A673 (cell line): ENCODE data around the gene SPI1. TPM values are rescaled to one million over a fixed set of nuclear protein-coding genes. Genes with fewer than 3 reads are reported as not detected.
A peak's percentile ranks its signal among the peaks of the same experiment; 100 is the strongest.

ENCODE experiments used
- BruUV-seq: library from RNA; stranded (reverse); fragments of 400-500 nt; replicated peaks from 2 replicates; lab custom pipeline; 2021; lab: Mats Ljungman, UMichigan
- CTCF ChIA-PET: fragments of 300-600 bp; sonication (Branson Sonifier 250); formaldehyde crosslinking; loops from one replicate; lab custom pipeline; 2022; ENCODE audit warnings: antibody characterized with exemption; lab: Charles Lee
- POLR2A ChIA-PET: fragments of 300-600 bp; sonication (Branson Sonifier 250); formaldehyde crosslinking; loops from one replicate; lab custom pipeline; 2022; ENCODE audit warnings: antibody characterized with exemption; ENCODE audit not compliant: low non-redundant PET; lab: Charles Lee
- DNase-seq: peaks from one replicate; pipeline ENCODE4 v3.0.0-alpha.2; 2015; ENCODE audit warnings: low spot score
- H3K27ac ChIP-seq: fragments of 200-600 bp; sonication (generic); 2 replicates; pipeline ENCODE4 v1.5.1; 2016; ENCODE audit warnings: mixed run types, low read depth, mild to moderate bottlenecking, mixed read lengths, antibody characterized with exemption, low read length; ENCODE audit not compliant: poor library complexity, severe bottlenecking
- H3K27me3 ChIP-seq: fragments of 200-600 bp; sonication (generic); replicated peaks from 2 replicates; pipeline ENCODE4 v1.6.1; 2017; ENCODE audit warnings: mixed run types, low read depth, mild to moderate bottlenecking, mixed read lengths, antibody characterized with exemption, low read length; ENCODE audit not compliant: insufficient read depth, poor library complexity
- H3K36me3 ChIP-seq: fragments of 200-600 bp; sonication (generic); 2 replicates; pipeline ENCODE4 v1.6.1; 2016; ENCODE audit warnings: mixed run types, mild to moderate bottlenecking, mixed read lengths, antibody characterized with exemption, low read length; ENCODE audit not compliant: insufficient read depth, poor library complexity, severe bottlenecking
- H3K4me1 ChIP-seq: fragments of 200-600 bp; sonication (generic); 2 replicates; pipeline ENCODE4 v1.6.1; 2017; ENCODE audit warnings: mixed run types, mild to moderate bottlenecking, mixed read lengths, antibody characterized with exemption, low read length; ENCODE audit not compliant: insufficient read depth, poor library complexity, severe bottlenecking
- H3K4me3 ChIP-seq: fragments of 200-600 bp; sonication (generic); 2 replicates; pipeline ENCODE4 v1.5.1; 2016; ENCODE audit warnings: low read depth, mixed run types, mild to moderate bottlenecking, mixed read lengths, low read length; ENCODE audit not compliant: poor library complexity, severe bottlenecking
- H3K9me3 ChIP-seq: fragments of 200-600 bp; sonication (generic); 2 replicates; pipeline ENCODE4 v1.6.1; 2016; ENCODE audit warnings: mixed run types, low read depth, mild to moderate bottlenecking, mixed read lengths, antibody characterized with exemption, low read length; ENCODE audit not compliant: poor library complexity, severe bottlenecking
- CTCF ChIP-seq: fragments of 300-800, 200-600 bp; sonication (generic); conservative IDR thresholded peaks from 2 replicates; pipeline ENCODE4 v1.5.1; 2017; ENCODE audit warnings: low read depth, mild to moderate bottlenecking, antibody characterized with exemption, low read length, moderate library complexity, mixed read lengths
- EZH2 ChIP-seq: fragments of 200-600 bp; sonication (generic); IDR thresholded peaks from 2 replicates; pipeline ENCODE4 v1.6.1; 2017; ENCODE audit warnings: borderline replicate concordance, low read depth, mild to moderate bottlenecking, mixed read lengths, antibody characterized with exemption, low read length; ENCODE audit not compliant: poor library complexity, severe bottlenecking
- intact Hi-C: fragments of 100-400 bp; cut with micrococcal nuclease; formaldehyde crosslinking; loops from one replicate; pipeline ENCODE4 v1.10.0; 2022; ENCODE audit not compliant: unreplicated experiment
- total RNA-seq: library from RNA; stranded (reverse); gene quantifications from 2 replicates; pipeline ENCODE4 v1.2.3, GENCODE V29; 2021

The SPI1 gene
- total RNA-seq, 1 experiment from 2014 or later, result not detected

GRCh38 chr11:47403571-47403970, 25.2 kb upstream of the SPI1 start:
- Histone ChIP-seq H3K27me3 (no peaks in the 10 kb centered on the region), H3K9me3 (no peaks in the 10 kb centered on the region), H3K4me3 (no peak overlapping the region), H3K4me1 (peaks cover 25% of the 10 kb centered on the region), H3K36me3 (no peaks in the 10 kb centered on the region), H3K27ac (no peak overlapping the region)
- CTCF ChIA-PET, result no interaction called here
- POLR2A ChIA-PET, result no interaction called here
- intact Hi-C loops, result loop anchor here (10.0 kb wide), 1 partner anchor 451 kb away; no protein-coding TSS in a partner anchor
- TF ChIP-seq CTCF (no peak), EZH2 (no peak)
- no peak for DNase-seq
- no TSS peak for BruUV-seq

GRCh38 chr11:47403135-47403534, 24.8 kb upstream of the SPI1 start:
- Histone ChIP-seq H3K36me3 (no peaks in the 10 kb centered on the region), H3K4me1 (peaks cover 25% of the 10 kb centered on the region), H3K9me3 (no peaks in the 10 kb centered on the region), H3K4me3 (no peak overlapping the region), H3K27me3 (no peaks in the 10 kb centered on the region), H3K27ac (no peak overlapping the region)
- BruUV-seq, result no TSS peak
- ChIA-PET CTCF (no interaction called here), POLR2A (no interaction called here)
- intact Hi-C loops, result loop anchor here (10.0 kb wide), 1 partner anchor 452 kb away; no protein-coding TSS in a partner anchor
- no peak for DNase-seq
- TF ChIP-seq CTCF, result no peak
- no peak for TF ChIP-seq EZH2

- no peak for TF ChIP-seq EZH2
- TF ChIP-seq CTCF, result no peak
- peak overlapping the region; percentile 64 for H3K27ac ChIP-seq
- BruUV-seq, result no TSS peak
- peaks cover 15% of the 10 kb centered on the region for H3K4me1 ChIP-seq
- ChIA-PET CTCF (interaction anchor here (0.6 kb wide), 1 partner anchor 60 kb away, joined by 6 read pairs; no protein-coding TSS in a partner anchor), POLR2A (interaction anchor here (0.6 kb wide), 2 partner anchors 54 to 124 kb away, joined by 4 to 5 read pairs; no protein-coding TSS in a partner anchor)
- DNase-seq, result no peak
- H3K9me3 ChIP-seq, result no peaks in the 10 kb centered on the region
- H3K27me3 ChIP-seq, result no peaks in the 10 kb centered on the region
- intact Hi-C loops, result loop anchor here (10.0 kb wide), 1 partner anchor 454 kb away; no protein-coding TSS in a partner anchor
- peak overlapping the region; percentile 56 for H3K4me3 ChIP-seq
- no peaks in the 10 kb centered on the region for H3K36me3 ChIP-seq
These were observed 22.5 kb upstream of the SPI1 start for GRCh38 chr11:47400768-47401279.
